WI38 (cell line): ENCODE measurements around the gene STK38L.

Source experiments
- H3K4me3 ChIP-seq: 2 replicates; pipeline ENCODE4 v1.5.1; 2011; ENCODE audit warnings: low read depth, mild to moderate bottlenecking, control low read depth, low read length
- TF ChIP-seq, protein P1 (sequence below): IDR thresholded peaks from 2 replicates; pipeline ENCODE4 v1.5.1; 2012; ENCODE audit warnings: low read depth, mild to moderate bottlenecking, control low read depth, low read length

The STK38L gene

DNA sequence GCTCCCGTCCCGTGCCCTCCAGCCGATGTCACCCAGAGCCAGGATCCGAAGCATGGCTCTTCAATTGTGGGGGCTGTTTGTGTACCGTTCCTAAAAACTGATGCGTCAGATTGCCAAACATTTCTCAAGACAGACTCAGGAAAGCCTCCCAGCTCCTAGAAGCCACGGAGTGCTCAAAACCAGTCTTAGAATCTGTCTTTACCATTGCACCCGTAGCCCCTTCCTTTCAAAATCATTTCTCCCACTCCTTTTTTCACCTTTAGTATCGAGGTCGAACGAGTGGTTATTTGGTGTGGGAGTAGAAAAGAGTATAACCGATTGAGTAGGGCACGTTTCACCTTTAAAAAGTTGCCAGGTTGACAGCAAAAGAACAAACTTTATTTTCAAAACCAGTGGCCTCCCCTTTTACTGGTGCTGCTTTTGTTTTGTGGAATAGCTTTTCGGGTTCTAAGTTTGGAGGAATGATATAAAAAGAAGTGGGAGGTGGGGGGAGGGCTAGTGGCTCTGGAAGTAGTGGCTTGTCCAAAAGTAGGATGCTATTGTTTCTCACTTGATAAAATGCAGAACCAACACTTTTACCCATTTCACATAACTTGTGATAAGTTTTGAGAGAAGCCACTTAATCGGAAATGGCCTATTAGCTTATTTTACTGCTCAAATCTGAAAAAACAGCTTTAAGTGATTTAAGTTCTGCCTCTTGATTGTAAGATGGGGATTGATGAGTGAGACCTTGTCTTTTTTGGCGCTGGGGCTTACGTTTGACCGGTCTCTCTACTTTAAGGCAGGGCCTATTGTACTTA, 803 bp downstream of the STK38L start:
- TF ChIP-seq, protein P1, sequence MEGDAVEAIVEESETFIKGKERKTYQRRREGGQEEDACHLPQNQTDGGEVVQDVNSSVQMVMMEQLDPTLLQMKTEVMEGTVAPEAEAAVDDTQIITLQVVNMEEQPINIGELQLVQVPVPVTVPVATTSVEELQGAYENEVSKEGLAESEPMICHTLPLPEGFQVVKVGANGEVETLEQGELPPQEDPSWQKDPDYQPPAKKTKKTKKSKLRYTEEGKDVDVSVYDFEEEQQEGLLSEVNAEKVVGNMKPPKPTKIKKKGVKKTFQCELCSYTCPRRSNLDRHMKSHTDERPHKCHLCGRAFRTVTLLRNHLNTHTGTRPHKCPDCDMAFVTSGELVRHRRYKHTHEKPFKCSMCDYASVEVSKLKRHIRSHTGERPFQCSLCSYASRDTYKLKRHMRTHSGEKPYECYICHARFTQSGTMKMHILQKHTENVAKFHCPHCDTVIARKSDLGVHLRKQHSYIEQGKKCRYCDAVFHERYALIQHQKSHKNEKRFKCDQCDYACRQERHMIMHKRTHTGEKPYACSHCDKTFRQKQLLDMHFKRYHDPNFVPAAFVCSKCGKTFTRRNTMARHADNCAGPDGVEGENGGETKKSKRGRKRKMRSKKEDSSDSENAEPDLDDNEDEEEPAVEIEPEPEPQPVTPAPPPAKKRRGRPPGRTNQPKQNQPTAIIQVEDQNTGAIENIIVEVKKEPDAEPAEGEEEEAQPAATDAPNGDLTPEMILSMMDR = no peak

DNA sequence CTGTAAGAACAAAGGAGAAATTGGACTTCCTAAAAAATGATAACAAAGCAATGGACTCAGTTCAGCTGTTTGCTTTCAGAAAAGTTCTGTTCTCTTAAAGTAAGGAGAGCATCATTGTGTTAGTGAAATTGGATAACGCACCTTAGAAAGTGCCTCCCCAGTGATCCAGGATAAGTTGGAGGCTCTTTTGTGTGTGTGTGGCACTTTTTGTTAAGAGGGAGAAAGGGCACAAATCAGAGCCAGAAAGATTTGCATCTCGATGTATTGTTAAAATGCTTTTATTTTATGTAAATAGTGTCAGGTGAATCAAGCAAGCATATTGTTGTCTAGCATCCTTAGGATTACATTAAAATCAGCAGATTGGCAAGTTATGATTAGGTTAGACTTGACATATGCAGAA, 2.1 kb downstream of the STK38L start:
- no peak overlapping the region for H3K4me3 ChIP-seq
- TF ChIP-seq, protein P1 = no peak

More for the DNA sequence above, 803 bp downstream of the STK38L start:
- peak overlapping the region; percentile 65 for H3K4me3 ChIP-seq

DNA sequence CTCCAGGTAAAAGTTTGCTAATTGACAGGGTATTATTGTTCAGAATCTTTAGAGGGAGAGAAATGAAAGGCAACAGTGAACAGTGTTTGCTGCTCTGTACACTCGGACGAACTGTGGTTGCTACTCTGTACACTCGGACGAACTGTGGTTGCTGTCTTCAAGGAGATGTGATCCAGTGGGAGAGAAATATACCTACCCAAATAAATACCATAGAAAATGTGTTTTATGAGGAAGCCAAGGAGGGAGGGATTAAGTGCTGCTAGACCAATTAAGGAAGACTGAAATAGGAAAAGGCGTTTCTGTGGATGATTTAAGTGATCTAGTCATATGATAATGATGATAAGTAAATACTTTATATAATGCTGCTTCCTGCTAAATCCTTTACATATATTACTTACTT, 2.7 kb downstream of the STK38L start:
- no peak overlapping the region for H3K4me3 ChIP-seq
- TF ChIP-seq, protein P1 = no peak

DNA sequence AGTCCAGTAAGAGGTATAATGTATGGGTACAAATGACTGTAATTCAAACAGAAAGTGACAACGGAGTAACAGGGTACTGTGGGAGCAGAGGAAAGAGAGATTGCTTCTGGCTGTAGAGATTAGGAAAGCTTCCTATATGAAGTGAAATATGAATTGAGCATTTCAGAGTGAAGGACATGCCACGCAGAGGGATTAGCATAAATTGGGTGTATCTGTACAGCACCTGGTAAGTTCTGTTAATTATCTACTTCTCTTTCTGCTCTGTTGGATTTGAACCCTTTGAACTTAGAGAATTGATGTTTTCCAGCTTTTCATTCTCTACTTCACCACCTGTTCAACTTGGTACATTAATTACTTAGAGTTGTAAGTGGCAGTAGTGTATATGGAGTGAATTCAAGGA, 8.8 kb downstream of the STK38L start:
- H3K4me3 ChIP-seq = no peak overlapping the region
- TF ChIP-seq, protein P1 = no peak

DNA sequence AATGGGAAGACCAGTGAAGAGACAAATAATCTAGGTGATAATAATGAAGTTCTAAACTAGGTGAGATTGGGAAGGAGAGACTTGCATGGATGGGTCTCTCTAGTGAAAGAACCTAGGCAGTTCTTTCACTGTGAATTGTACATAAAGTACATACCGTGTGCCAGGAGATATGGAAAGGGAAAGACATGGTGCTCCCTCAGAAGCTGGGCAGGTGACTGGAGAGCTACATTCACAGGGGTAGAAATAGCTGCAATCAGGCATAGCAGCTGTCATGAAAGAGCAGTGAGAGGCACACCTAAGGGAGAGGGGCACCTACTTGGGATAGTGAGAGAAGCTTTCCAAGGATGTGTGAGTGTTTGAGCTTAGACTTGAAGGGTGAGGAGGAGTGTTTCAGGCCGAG, 9.3 kb downstream of the STK38L start:
- TF ChIP-seq, protein P1 = no peak
- no peak overlapping the region for H3K4me3 ChIP-seq

DNA sequence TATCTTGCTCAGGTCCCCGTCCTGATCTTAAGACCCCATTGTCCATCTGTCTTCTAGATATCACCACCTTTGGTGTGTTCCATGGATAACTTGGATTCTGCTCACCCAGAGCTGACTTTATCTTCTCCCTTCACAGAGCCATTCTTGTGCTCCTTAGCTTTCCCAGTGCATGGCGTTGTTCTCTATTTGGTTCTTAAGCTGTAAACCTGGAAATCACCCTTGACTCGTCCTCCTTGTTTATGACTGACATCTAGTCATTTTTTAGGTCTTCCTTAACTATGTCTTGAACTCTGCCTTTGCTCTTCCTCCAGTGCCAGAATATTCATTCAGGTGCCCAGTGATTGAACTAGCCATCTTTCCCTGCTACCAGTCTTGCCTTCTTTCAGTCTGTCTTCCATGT, 11.7 kb downstream of the STK38L start:
- no peak overlapping the region for H3K4me3 ChIP-seq
- TF ChIP-seq, protein P1 = no peak

DNA sequence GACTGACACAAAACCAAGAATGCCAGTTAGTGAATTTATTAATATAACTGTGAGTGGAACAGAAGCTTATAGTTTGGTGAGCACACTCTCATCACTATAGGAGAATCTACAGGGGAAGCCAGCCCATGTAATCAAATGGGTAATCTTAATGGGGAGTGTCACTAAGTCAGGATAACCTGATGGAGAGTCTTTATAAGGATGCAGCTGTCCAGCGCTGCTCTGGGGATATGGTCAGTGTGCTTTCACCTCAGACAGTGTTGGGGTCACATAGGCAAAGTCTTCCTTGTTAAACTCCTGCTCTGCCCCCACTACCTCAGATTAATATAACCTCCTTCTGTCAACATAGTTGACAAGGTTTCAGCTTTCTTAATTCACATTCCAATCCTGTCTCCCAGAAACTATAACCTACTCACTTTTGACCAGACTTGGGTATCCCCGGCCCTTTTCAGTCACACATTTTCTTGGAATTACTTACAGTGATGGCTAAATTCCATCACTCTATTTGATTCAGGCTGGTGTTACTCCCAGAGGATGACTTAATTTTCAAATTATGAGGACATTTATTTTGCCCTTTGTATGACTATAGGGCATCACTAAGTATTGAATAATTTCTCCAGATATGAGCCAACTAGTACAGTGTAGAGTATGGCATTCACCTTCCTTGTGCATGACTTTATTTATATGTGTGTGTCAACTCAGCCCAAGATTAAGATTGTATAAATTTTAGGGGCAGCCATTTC, 13.2 kb downstream of the STK38L start:
- no peak overlapping the region for H3K4me3 ChIP-seq
- TF ChIP-seq, protein P1 = no peak
